A673 (cell line): ENCODE data around the gene DNAAF5.

Experiments used
- EZH2 ChIP-seq: fragments of 200-600 bp; sonication (generic); IDR thresholded peaks from 2 replicates; pipeline ENCODE4 v1.6.1; 2017; ENCODE audit warnings: borderline replicate concordance, low read depth, mild to moderate bottlenecking, mixed read lengths, antibody characterized with exemption, low read length; ENCODE audit not compliant: poor library complexity, severe bottlenecking
- TF ChIP-seq, protein P1 (sequence below): fragments of 300-800, 200-600 bp; sonication (generic); conservative IDR thresholded peaks from 2 replicates; pipeline ENCODE4 v1.5.1; 2017; ENCODE audit warnings: low read depth, mild to moderate bottlenecking, antibody characterized with exemption, low read length, moderate library complexity, mixed read lengths

DNA sequence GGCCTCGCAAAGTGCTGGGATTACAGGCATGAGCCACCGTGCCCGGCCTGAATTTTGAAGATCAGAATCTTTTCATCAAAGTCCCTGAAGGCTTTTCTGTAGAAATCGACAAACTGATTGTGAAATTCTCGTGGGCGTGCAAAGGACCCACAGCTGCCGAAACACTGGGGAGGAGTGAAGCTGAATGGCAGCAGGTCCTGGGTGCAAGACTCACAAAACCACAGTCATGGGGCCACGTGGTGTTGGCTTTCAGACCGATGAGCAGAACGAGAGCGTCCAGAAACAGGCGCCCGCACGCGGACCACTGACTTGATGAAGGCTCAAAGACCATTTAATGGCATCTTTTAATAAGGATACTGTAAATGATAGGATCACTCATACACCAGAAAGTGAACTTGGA lies 25.3 kb downstream of the DNAAF5 start:
- TF ChIP-seq, protein P1, sequence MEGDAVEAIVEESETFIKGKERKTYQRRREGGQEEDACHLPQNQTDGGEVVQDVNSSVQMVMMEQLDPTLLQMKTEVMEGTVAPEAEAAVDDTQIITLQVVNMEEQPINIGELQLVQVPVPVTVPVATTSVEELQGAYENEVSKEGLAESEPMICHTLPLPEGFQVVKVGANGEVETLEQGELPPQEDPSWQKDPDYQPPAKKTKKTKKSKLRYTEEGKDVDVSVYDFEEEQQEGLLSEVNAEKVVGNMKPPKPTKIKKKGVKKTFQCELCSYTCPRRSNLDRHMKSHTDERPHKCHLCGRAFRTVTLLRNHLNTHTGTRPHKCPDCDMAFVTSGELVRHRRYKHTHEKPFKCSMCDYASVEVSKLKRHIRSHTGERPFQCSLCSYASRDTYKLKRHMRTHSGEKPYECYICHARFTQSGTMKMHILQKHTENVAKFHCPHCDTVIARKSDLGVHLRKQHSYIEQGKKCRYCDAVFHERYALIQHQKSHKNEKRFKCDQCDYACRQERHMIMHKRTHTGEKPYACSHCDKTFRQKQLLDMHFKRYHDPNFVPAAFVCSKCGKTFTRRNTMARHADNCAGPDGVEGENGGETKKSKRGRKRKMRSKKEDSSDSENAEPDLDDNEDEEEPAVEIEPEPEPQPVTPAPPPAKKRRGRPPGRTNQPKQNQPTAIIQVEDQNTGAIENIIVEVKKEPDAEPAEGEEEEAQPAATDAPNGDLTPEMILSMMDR: no peak
- no peak for TF ChIP-seq EZH2
